Measurements from ENCODE around the gene SDCCAG8. TPM values are rescaled to one million over a fixed set of nuclear protein-coding genes. Genes with fewer than 3 reads are reported as not detected.

SDCCAG8 gene
- total RNA-seq, 1 donor from 2014 or later = 30.0 TPM

- intact Hi-C loops (cut with DNase I) = loop anchor here (10.0 kb wide), 1 partner anchor 265 kb away; no protein-coding TSS in a partner anchor
- no peak for DNase-seq (ENCODE audit: low spot score)
Observed at GRCh38 chr1:243489681-243490546, 234.1 kb downstream of the SDCCAG8 start.

GRCh38 chr1:243490748-243491686 lies 235.2 kb downstream of the SDCCAG8 start:
- intact Hi-C loops (cut with DNase I) = no loop called here
- DNase-seq (ENCODE audit: low spot score) = no peak

- DNase-seq (ENCODE audit: low spot score) = no peak
- intact Hi-C loops (cut with DNase I) = no loop called here
Observed at GRCh38 chr1:243493156-243494129, 237.6 kb downstream of the SDCCAG8 start.

- DNase-seq (ENCODE audit: low spot score) = no peak
- intact Hi-C loops (cut with DNase I) = no loop called here
Observed at GRCh38 chr1:243494741-243495431, 239.0 kb downstream of the SDCCAG8 start.

GRCh38 chr1:243495442-243496186 lies 239.8 kb downstream of the SDCCAG8 start:
- intact Hi-C loops (cut with DNase I) = no loop called here
- DNase-seq (ENCODE audit: low spot score) = no peak

GRCh38 chr1:243496187-243496646 lies 240.4 kb downstream of the SDCCAG8 start:
- no peak for DNase-seq (ENCODE audit: low spot score)
- intact Hi-C loops (cut with DNase I) = no loop called here

- DNase-seq (ENCODE audit: low spot score) = no peak
- intact Hi-C loops (cut with DNase I) = no loop called here
Observed at GRCh38 chr1:243496806-243497205, 241.0 kb downstream of the SDCCAG8 start.

- intact Hi-C loops (cut with DNase I) = no loop called here
- DNase-seq (ENCODE audit: low spot score) = no peak
Observed at GRCh38 chr1:243497939-243498681, 242.3 kb downstream of the SDCCAG8 start.

GRCh38 chr1:243499248-243499647 lies 243.4 kb downstream of the SDCCAG8 start:
- intact Hi-C loops (cut with DNase I) = no loop called here
- no peak for DNase-seq (ENCODE audit: low spot score)

GRCh38 chr1:243499711-243500110 lies 243.9 kb downstream of the SDCCAG8 start:
- no peak for DNase-seq (ENCODE audit: low spot score)
- intact Hi-C loops (cut with DNase I) = no loop called here

- DNase-seq (ENCODE audit: low spot score) = no peak
- intact Hi-C loops (cut with DNase I) = no loop called here
Observed at GRCh38 chr1:243500512-243500911, 244.7 kb downstream of the SDCCAG8 start.

- intact Hi-C loops (cut with DNase I) = no loop called here
Observed at GRCh38 chr1:243501002-243501401, 245.2 kb downstream of the SDCCAG8 start.

GRCh38 chr1:243503155-243503554 lies 247.3 kb downstream of the SDCCAG8 start:
- DNase-seq (ENCODE audit: low spot score) = no peak
- intact Hi-C loops (cut with DNase I) = no loop called here

More at GRCh38 chr1:243501002-243501401, 245.2 kb downstream of the SDCCAG8 start:
- no peak for DNase-seq (ENCODE audit: low spot score)

GRCh38 chr1:243505986-243506689 lies 250.3 kb downstream of the SDCCAG8 start:
- intact Hi-C loops (cut with DNase I) = no loop called here
- no peak for DNase-seq (ENCODE audit: low spot score)

- DNase-seq (ENCODE audit: low spot score) = no peak
- intact Hi-C loops (cut with DNase I) = no loop called here
Observed at GRCh38 chr1:243507001-243507671, 251.3 kb downstream of the SDCCAG8 start.
